ENCODE results near the gene PER3.

DNA sequence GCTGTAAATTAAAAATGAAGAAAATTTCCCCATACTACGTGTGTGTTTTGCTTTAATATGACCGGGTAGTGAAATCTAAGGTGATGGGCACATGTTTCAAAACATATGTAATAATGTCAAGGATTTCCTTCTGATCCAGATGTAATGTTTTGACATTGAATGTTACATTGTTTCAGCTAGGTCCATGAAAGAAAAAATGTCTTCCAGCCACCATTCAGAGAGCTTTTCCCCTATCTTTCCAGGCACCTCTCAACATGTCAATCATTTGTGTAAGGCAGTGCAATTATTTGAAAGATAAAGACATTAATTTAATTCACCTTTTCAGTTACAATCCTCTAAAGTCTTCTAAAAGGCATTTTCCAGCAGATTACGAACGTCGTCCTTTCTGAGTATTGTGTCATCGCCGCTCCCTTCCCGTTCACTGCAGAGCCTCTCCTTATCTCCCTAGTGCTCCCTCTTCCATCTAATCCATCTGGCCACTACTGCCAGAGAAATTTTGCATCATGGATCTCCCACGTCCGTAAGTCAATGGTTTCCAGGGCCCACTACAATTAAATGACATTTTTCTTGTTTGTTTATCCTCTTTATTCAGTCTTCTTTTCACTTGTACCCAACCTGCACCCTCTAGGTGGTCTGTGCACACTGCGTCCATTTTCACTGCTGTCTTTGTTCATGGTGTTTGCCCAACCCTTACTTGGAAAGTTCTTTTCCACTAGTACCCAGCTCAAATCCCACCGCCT, 14.2 kb upstream of the PER3 start:
- TF ChIP-seq TAF1 (conservative IDR thresholded peaks at IDR 0.05) (no peak), CTCF (IDR thresholded peaks at IDR 0.05; ENCODE audit: low read depth, low read length, missing input control) (no peak)
- TF ChIP-seq, protein P1, sequence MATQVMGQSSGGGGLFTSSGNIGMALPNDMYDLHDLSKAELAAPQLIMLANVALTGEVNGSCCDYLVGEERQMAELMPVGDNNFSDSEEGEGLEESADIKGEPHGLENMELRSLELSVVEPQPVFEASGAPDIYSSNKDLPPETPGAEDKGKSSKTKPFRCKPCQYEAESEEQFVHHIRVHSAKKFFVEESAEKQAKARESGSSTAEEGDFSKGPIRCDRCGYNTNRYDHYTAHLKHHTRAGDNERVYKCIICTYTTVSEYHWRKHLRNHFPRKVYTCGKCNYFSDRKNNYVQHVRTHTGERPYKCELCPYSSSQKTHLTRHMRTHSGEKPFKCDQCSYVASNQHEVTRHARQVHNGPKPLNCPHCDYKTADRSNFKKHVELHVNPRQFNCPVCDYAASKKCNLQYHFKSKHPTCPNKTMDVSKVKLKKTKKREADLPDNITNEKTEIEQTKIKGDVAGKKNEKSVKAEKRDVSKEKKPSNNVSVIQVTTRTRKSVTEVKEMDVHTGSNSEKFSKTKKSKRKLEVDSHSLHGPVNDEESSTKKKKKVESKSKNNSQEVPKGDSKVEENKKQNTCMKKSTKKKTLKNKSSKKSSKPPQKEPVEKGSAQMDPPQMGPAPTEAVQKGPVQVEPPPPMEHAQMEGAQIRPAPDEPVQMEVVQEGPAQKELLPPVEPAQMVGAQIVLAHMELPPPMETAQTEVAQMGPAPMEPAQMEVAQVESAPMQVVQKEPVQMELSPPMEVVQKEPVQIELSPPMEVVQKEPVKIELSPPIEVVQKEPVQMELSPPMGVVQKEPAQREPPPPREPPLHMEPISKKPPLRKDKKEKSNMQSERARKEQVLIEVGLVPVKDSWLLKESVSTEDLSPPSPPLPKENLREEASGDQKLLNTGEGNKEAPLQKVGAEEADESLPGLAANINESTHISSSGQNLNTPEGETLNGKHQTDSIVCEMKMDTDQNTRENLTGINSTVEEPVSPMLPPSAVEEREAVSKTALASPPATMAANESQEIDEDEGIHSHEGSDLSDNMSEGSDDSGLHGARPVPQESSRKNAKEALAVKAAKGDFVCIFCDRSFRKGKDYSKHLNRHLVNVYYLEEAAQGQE (IDR thresholded peaks at IDR 0.05), result no peak
